Stimulated activated CD4-positive, alpha-beta T cell treated with anti-CD3 and anti-CD28 coated beads, Interleukin-12 subunit alpha, Interleukin-12 subunit beta, amount 100 ng/mL, for 4 hours (primary cell): ENCODE results near the gene STK24.

ENCODE experiments used
- DNase-seq: peaks from one replicate; pipeline ENCODE4 v3.0.0-alpha.2; 2020

The STK24 gene

DNA sequence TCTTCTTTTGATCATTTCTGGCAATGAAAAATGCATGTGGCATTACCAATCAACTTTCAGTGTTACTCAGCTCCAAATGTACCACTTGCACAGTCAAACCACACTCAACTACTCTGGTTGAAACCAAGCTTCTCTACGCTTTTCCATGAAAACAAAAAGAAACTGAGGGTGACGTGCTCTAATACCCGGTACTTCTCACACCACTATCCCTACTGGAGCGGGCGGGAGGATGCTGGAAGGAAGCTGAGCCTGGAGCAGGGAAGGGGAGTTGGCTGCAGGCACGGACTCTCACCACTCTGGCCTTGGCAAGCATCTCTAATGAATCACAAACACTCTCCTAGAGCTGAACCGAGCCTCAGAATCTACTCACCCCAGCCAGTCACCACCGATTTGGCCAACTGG is 48.2 kb downstream of the STK24 start:
- no peak for DNase-seq

GRCh38 chr13:98527526-98527925 is 49.4 kb downstream of the STK24 start:
- DNase-seq = no peak

- DNase-seq = no peak
These were observed 50.8 kb downstream of the STK24 start for GRCh38 chr13:98526182-98526512.

GRCh38 chr13:98525456-98526181 is 51.3 kb downstream of the STK24 start:
- no peak for DNase-seq

- no peak for DNase-seq
These were observed 52.1 kb downstream of the STK24 start for GRCh38 chr13:98524793-98525192.

DNA sequence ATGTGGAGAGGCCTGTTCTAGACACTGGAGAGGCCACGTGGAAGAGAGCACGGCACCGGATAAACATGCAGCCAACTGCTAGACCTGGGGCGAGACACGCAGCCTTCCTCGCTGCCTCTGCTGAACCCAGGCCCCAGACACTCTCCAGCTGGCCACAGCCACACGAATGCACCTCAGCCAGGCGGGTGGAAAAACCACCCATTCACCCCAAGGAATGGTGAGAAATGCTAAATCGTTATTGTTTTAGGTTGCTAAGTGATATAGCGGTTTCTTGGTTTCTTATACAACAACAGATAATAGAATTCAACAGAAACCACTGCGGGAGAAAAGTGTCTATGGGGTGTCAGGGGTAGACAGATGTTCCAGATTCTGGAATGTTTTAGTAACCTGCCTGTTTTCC is 52.5 kb downstream of the STK24 start:
- DNase-seq = no peak

- no peak for DNase-seq
These were observed 53.3 kb downstream of the STK24 start for GRCh38 chr13:98523455-98524102.

DNA sequence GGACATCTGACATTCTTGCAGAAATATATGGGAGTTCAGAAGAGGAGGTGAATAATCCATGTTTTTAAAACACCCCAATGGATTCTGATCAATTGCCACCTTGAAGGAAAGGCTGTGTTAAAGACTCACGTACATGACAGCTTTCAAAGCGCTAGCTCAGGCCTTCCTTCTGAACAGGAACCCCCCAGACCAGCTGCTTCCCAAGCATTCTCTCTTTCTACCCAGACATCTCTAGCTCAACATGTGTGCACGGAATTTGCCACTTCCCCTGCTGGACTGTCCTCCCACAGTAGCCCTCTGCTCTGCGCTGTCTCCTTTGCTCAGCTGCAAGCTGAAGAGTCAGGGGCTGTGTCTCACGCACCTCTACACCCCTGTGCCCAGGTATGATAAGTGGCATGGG is 54.5 kb downstream of the STK24 start:
- DNase-seq = no peak

DNA sequence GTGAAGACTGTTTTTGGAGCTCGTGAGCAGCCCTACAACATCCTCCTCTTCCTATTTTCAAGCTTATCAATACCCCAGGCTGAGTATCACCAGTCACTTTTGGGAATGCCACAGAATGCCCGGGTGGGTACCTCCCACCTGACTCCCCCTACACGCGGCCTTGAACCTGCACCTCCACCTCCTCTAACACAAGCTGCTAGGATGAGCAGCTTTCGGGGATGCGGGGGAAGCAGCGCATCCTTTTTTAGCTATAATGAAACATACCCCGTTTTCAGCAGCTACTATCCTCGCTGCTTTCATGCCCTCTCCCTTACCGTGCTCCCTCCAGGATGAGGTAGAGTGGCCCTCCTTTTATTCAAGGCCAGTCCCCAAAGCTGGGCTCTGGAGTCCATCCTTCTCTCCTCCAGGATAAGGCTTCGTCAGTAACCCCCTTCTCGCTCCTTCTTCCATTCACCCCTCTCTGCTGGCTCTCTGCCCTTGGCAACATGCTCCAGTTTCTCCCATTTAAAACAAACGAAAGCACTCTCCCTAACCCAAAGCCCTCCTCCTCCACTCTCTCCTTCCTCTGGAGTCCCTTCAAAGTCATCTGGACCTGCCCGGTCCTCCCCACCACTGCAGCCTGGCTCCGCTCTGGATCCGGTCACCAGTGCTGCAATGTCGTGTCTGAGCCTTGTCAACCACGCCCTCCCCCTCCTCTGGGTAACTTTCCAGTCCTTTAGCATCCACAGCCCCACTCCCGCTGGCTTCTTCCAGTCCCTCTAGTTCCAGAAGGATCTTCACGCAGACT is 55.3 kb downstream of the STK24 start:
- DNase-seq = no peak

DNA sequence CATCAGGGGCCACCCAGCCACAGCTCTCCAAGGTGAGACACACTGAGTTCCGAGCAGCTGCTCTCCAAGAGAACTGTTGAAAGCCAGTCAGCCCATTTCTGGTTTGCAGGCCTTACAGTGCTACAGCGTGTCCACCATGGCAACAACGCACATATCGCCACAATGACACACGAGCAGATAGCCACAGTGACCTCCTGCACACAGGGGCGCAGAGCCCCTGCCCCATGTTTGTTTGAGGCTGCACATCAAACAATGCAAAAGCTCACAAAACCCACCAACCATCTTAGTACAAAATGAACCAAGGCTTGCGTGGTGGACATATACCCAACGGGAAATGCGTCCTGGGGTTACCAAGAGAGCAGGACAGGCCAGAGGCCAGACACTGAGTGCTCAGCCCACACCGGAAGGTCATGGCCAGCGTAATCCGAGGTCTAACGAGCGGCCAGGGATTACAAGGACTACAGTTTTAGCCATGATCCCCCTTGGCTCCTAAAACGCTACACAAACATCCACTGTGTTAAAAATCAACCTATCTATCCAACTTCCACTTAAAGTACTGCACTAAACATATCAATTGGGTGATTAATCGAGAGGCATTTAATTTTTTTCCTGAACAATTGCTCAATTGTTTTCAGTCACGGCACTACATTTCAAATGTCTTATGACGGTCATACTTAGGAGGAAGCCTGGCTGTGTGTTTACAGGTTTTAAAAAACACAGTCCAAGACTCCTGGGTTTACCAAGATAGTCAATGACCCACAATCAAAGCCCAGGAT is 56.0 kb downstream of the STK24 start:
- DNase-seq = no peak

- DNase-seq = no peak
These were observed 56.9 kb downstream of the STK24 start for GRCh38 chr13:98519976-98520375.

DNA sequence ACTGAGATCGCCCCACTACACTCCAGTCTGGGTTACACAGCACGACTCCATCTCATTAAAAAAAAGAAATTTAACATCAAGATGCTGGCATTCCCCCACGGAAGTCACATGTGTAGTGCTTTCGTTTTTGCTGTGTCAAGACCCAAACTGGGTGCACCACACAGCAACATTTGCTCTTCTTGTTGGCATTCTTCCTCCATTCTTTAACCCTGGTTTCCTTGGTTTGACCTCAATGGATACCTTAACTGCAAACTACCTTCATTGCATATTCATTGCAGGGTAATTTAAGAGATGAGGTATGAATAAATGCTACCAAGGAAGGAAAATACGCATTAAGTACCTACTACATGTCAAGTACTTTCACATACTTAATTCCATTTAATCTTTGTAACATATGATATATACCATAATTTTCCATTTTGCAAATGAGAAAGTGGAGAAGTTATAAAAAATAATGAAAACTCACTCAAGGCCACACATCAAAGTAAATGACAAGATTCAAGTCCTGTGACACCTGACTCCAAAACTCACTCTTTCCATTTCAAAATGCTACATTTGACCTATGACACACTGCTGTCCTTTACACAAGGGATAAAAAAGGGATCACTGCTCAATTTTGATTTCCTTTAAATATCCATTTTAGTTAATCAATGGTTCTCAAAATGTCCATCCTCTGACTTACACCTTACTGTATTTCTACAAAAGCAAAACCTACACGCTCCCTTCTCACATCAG is 59.2 kb downstream of the STK24 start:
- DNase-seq = no peak

DNA sequence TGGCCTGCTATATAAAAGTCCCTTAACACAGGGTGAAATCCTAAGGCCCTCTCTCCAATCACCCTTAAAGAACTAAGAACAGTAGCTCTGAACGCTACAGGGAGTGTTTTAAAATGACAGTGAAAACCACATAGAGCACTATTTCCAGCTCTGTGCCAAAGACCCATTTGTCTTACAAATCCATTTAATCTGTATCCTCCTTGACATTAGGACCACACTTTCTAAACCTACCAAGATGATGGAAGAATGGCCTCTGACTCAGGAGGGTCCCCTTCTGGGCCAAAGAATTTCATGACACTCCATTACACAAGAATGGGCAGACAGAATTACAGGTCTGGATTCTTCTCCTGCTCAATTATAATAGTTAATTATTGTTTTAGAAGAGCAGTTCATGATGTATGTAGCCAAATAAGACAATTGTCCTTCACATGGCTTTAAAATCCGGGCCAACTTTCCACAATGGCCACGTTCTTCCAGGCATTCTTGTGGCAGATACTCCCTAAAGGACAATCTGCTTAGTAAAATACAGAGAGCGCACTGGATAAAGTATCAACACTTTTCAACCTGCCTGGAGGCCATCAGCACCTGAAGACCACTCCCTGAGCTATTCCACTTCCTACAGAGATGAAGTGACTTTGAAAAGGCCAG is 61.0 kb downstream of the STK24 start:
- no peak for DNase-seq

DNA sequence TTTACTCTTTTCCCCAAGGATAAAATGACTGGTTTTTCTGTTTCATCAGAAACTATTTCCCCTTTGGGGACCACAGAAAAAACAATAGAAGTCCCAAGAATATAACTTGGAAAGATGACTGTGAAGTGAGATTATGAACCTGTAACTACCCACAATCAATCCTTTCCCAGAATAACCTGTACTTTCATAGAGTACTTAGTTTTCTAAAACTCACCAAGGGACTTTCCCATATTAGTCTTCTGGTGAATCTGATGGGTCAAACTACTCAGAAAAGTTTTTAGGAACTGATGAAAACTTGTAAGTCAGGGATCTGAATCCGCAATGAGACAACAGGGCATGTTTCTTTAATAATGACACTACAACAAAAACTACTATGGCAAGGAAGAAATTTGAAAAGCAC is 62.6 kb downstream of the STK24 start:
- DNase-seq = no peak

- no peak for DNase-seq
These were observed 63.1 kb downstream of the STK24 start for GRCh38 chr13:98513837-98514236.

GRCh38 chr13:98512774-98513665 is 63.9 kb downstream of the STK24 start:
- no peak for DNase-seq

DNA sequence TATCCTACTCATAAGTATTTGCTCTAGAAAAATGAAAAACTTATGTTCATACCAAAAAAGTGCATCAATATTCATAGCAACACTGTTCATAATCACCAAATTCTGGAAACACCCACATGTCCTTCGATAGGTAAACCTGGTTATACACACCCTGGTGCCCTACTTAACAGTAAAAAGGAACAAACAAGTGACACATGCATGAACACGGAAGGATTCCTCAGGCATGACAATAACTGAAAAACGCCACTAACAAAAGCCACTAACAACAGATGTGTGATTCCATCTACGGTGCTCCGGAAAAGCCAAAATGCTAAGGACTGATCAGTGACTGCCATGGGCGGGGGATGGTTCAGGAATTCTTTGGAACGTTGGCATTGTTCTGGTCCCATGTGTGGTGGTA is 65.5 kb downstream of the STK24 start:
- no peak for DNase-seq

- no peak for DNase-seq
These were observed 66.8 kb downstream of the STK24 start for GRCh38 chr13:98510156-98510509.

GRCh38 chr13:98509271-98510155 is 67.4 kb downstream of the STK24 start:
- DNase-seq = no peak

GRCh38 chr13:98508685-98509084 is 68.2 kb downstream of the STK24 start:
- DNase-seq = no peak
